Natural killer cell (primary cell): ENCODE measurements around the gene PHLDB1. TPM values are rescaled to one million over a fixed set of nuclear protein-coding genes. Genes with fewer than 3 reads are reported as not detected.

Source experiments
- ATAC-seq, 3 donors: fragments of 150-1000 bp in 2 of 3; fragments of 200-7000 bp in 1 of 3; cut with Tn5 transposase; 1 replicate in 1 of 3; 2 replicates in 2 of 3; pipeline ENCODE4 v1.10.0; 2021; ENCODE audit warnings: mild to moderate bottlenecking in 2 of 3, moderate library complexity in 2 of 3
- DNase-seq, 2 donors: peaks; one replicate each; pipeline versions ENCODE4 v3.0.0 to v3.0.0-alpha.2; 2013 to 2021; ENCODE audit warnings: mixed read lengths in 1 of 2
- H3K27ac ChIP-seq: one replicate; pipeline ENCODE4 v1.5.1; 2013; ENCODE audit warnings: mild to moderate bottlenecking, low read length
- H3K27me3 ChIP-seq: one replicate; pipeline ENCODE4 v1.6.1; 2013; ENCODE audit warnings: low read length; ENCODE audit not compliant: control insufficient read depth, insufficient read depth
- H3K36me3 ChIP-seq: one replicate; pipeline ENCODE4 v1.6.1; 2013; ENCODE audit warnings: low read length; ENCODE audit not compliant: control insufficient read depth, insufficient read depth
- H3K4me1 ChIP-seq: one replicate; pipeline ENCODE4 v1.6.1; 2013; ENCODE audit warnings: low read length; ENCODE audit not compliant: control insufficient read depth, insufficient read depth
- H3K4me3 ChIP-seq: one replicate; pipeline ENCODE4 v1.5.1; 2013; ENCODE audit warnings: low read length
- H3K9me3 ChIP-seq: one replicate; pipeline ENCODE4 v1.6.1; 2013; ENCODE audit warnings: low read length; ENCODE audit not compliant: control insufficient read depth, insufficient read depth
- H3K27ac Mint-ChIP-seq, 2 donors: one replicate each; pipeline ENCODE4 v1.8.0; 2022; ENCODE audit warnings: mild to moderate bottlenecking in 2 of 2, mixed read lengths in 2 of 2, moderate library complexity in 1 of 2
- H3K27me3 Mint-ChIP-seq, 2 donors: one replicate each; pipeline ENCODE4 v1.8.0; 2022; ENCODE audit warnings: low read depth in 2 of 2, mixed read lengths in 2 of 2
- H3K36me3 Mint-ChIP-seq: one replicate; pipeline ENCODE4 v1.8.0; 2022; ENCODE audit warnings: mixed read lengths
- H3K4me1 Mint-ChIP-seq, 2 donors: one replicate each; pipeline ENCODE4 v1.8.0; 2022; ENCODE audit warnings: mixed read lengths in 2 of 2
- H3K4me3 Mint-ChIP-seq: one replicate; pipeline ENCODE4 v1.8.0; 2022; ENCODE audit warnings: mild to moderate bottlenecking, moderate library complexity, mixed read lengths
- H3K9me3 Mint-ChIP-seq, 2 donors: one replicate each; pipeline ENCODE4 v1.8.0; 2022; ENCODE audit warnings: mixed read lengths in 2 of 2
- CTCF ChIP-seq: fragments of 200-600 bp; IDR thresholded peaks from one replicate; pipeline ENCODE4 v1.8.0; 2022; ENCODE audit warnings: antibody characterized with exemption
- WGBS: methylation state at CpG from one replicate; pipeline ENCODE4 v1.1.7; 2013; ENCODE audit warnings: missing lambda C conversion rate; ENCODE audit not compliant: insufficient coverage; 5-methylcytosine and 5-hydroxymethylcytosine counted together
- intact Hi-C: fragments of 100-400 bp; cut with micrococcal nuclease; formaldehyde crosslinking; loops from one replicate; pipeline ENCODE4 v1.14.2; 2022
- total RNA-seq, 4 donors: library from RNA; stranded (reverse); fragments of 120-200 nt in 1 of 4; gene quantifications; one replicate each; pipeline versions ENCODE4 v1.2.3 to v1.2.4, GENCODE V29; 2013 to 2022

PHLDB1 gene
- total RNA-seq, 3 donors from 2014 or later (not counting 1 experiment from before 2014, with no cell fraction given): 0.75 to 1.1 (median 0.95) TPM

GRCh38 chr11:118706546-118706825 lies 99.1 kb downstream of the PHLDB1 start:
- H3K27me3 Mint-ChIP-seq: peaks cover 0 to 2% of the 10 kb centered on the region in 2 donors
- no peaks in the 10 kb centered on the region for H3K9me3 Mint-ChIP-seq
- WGBS: 96% methylated on average over 7 of the region's 7 CpGs
- no peak overlapping the region for H3K27ac Mint-ChIP-seq
- no peak overlapping the region for H3K4me3 Mint-ChIP-seq
- H3K36me3 Mint-ChIP-seq: no peaks in the 10 kb centered on the region
- DNase-seq (no peak), ATAC-seq (no peak)
- H3K4me1 Mint-ChIP-seq: peaks cover 12 to 21% of the 10 kb centered on the region in 2 donors
- Histone ChIP-seq H3K4me1 (peaks cover 28% of the 10 kb centered on the region), H3K27me3 (no peaks in the 10 kb centered on the region), H3K36me3 (no peaks in the 10 kb centered on the region), H3K4me3 (no peak overlapping the region), H3K9me3 (no peaks in the 10 kb centered on the region), H3K27ac (no peak overlapping the region)
- intact Hi-C loops: no loop called here
- no peak for TF ChIP-seq CTCF

Other genes with a start within 250 kb of the PHLDB1 start
- 10 to 100 TPM; 35.1 to 43.9 (median 37.0) TPM for gene UBE4A, start 248.0 kb upstream of the PHLDB1 start, total RNA-seq
- gene ATP5MG, start 206.0 kb upstream of the PHLDB1 start, total RNA-seq: 100 to 1,000 TPM in 2 of 3 donors, 10 to 100 TPM in 1; 90.3 to 135 (median 107) TPM
- gene KMT2A, start 171.1 kb upstream of the PHLDB1 start, total RNA-seq: 100 to 1,000 TPM; 146 to 176 (median 157) TPM
- gene TTC36, start 80.1 kb upstream of the PHLDB1 start, total RNA-seq: under 1 TPM in 1 of 3 donors, not detected in 2; 0.43 TPM
- gene TMEM25, start 76.4 kb upstream of the PHLDB1 start, total RNA-seq: 10 to 100 TPM in 1 of 3 donors, 1 to 10 TPM in 2; 4.1 to 11.0 (median 9.3) TPM
- gene IFT46, start 41.7 kb upstream of the PHLDB1 start, total RNA-seq: 1 to 10 TPM; 7.2 to 9.8 (median 8.1) TPM
- 10 to 100 TPM; 72.9 to 88.6 (median 88.4) TPM for gene ARCN1, start 35.2 kb upstream of the PHLDB1 start, total RNA-seq
- not detected for gene TREH, start 72.0 kb downstream of the PHLDB1 start, total RNA-seq
- gene DDX6, start 183.5 kb downstream of the PHLDB1 start, total RNA-seq: 100 to 1,000 TPM; 350 to 369 (median 364) TPM